ENCODE measurements around the gene SPINK9.

SPINK9 gene

DNA sequence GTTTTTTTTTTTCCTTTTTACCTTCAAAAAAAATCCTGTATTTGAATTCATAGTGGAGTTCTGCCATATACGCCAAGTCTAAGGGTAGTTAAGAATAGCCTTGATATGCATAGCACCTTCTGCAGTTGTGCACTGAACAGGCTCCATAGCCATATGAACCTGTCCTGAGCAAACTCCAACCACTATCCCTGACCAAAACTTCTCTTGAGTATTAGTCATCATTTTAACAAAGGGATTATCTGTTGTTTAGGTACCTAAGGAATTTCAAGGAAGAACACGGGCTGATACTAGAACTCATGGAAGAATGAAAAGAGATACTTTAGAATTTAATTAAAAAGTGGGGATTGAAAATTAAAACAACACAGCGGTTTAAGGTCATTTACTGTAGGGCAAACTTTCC, 46.5 kb downstream of the SPINK9 start:
- TF ChIP-seq, protein P1, sequence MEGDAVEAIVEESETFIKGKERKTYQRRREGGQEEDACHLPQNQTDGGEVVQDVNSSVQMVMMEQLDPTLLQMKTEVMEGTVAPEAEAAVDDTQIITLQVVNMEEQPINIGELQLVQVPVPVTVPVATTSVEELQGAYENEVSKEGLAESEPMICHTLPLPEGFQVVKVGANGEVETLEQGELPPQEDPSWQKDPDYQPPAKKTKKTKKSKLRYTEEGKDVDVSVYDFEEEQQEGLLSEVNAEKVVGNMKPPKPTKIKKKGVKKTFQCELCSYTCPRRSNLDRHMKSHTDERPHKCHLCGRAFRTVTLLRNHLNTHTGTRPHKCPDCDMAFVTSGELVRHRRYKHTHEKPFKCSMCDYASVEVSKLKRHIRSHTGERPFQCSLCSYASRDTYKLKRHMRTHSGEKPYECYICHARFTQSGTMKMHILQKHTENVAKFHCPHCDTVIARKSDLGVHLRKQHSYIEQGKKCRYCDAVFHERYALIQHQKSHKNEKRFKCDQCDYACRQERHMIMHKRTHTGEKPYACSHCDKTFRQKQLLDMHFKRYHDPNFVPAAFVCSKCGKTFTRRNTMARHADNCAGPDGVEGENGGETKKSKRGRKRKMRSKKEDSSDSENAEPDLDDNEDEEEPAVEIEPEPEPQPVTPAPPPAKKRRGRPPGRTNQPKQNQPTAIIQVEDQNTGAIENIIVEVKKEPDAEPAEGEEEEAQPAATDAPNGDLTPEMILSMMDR (conservative IDR thresholded peaks at IDR 0.05; ENCODE audit: low read length): no peak
- TF ChIP-seq EZH2phosphoT487 (IDR thresholded peaks at IDR 0.05; ENCODE audit: borderline replicate concordance): no peak
- Histone ChIP-seq H2AFZ (ENCODE audit: low read length) (no peak overlapping the region), H3K27me3 (ENCODE audit: insufficient read depth, low read length, poor library complexity, severe bottlenecking) (no peaks in the 10 kb centered on the region), H3F3A (ENCODE audit: low read depth) (no peaks in the 10 kb centered on the region), H3K9me2 (replicated peaks; ENCODE audit: low read depth, low read length) (no peaks in the 10 kb centered on the region), H3K79me2 (ENCODE audit: insufficient read depth, low read length) (peaks cover 35% of the 10 kb centered on the region), H4K20me1 (ENCODE audit: insufficient read depth, low read length, poor library complexity, severe bottlenecking) (peaks cover 30% of the 10 kb centered on the region), H3K4me1 (ENCODE audit: insufficient read depth, low read length, poor library complexity, severe bottlenecking) (peaks cover 47% of the 10 kb centered on the region), H3K9ac (ENCODE audit: low read depth, low read length, poor library complexity, severe bottlenecking) (no peak overlapping the region), H3K4me2 (ENCODE audit: low read depth, low read length, poor library complexity, severe bottlenecking) (no peak overlapping the region), H3K9me3 (ENCODE audit: insufficient read depth, low read depth, low read length) (peaks cover 6% of the 10 kb centered on the region; the same call in 1 of the 2 replicates), H3K36me3 (ENCODE audit: insufficient read depth, low read length) (no peaks in the 10 kb centered on the region), H3K4me3 (ENCODE audit: low read length, poor library complexity, severe bottlenecking) (no peak overlapping the region)

DNA sequence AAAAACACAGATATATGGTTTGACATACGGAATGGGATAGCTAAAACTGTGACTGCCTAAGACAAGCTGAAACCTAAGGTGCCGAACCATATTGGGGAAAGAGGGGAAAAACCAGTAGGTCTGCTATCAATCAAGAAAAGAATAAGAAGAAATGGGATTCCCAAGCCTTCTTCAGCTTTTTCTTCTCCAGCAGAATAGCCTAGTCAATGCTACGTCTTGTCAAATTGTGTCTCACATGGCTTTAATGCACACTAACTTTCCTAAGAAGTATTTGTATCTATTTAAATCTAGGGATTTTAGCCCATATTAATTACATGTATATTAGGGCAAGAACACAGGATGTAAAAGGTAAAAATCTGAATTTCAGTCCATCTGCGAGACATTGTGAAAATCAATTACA, 47.6 kb downstream of the SPINK9 start:
- H3K27me3 ChIP-seq (ENCODE audit: insufficient read depth, low read length, poor library complexity, severe bottlenecking): no peaks in the 10 kb centered on the region
- H3K36me3 ChIP-seq (ENCODE audit: insufficient read depth, low read length): no peaks in the 10 kb centered on the region
- H2AFZ ChIP-seq (ENCODE audit: low read length): peak overlapping the region; percentile 99
- peaks cover 47% of the 10 kb centered on the region for H3K4me1 ChIP-seq (ENCODE audit: insufficient read depth, low read length, poor library complexity, severe bottlenecking)
- H3K4me3 ChIP-seq (ENCODE audit: low read length, poor library complexity, severe bottlenecking): peak overlapping the region; percentile 100
- H3K4me2 ChIP-seq (ENCODE audit: low read depth, low read length, poor library complexity, severe bottlenecking): peak overlapping the region; percentile 94
- peak overlapping the region; percentile 98 for H3K9ac ChIP-seq (ENCODE audit: low read depth, low read length, poor library complexity, severe bottlenecking)
- H3F3A ChIP-seq (ENCODE audit: low read depth): no peaks in the 10 kb centered on the region
- peaks cover 6% of the 10 kb centered on the region; the same call in 1 of the 2 replicates for H3K9me3 ChIP-seq (ENCODE audit: insufficient read depth, low read depth, low read length)
- no peak for TF ChIP-seq EZH2phosphoT487 (IDR thresholded peaks at IDR 0.05; ENCODE audit: borderline replicate concordance)
- TF ChIP-seq, protein P1 (conservative IDR thresholded peaks at IDR 0.05; ENCODE audit: low read length): no peak
- peaks cover 43% of the 10 kb centered on the region for H3K79me2 ChIP-seq (ENCODE audit: insufficient read depth, low read length)
- H3K9me2 ChIP-seq (replicated peaks; ENCODE audit: low read depth, low read length): no peaks in the 10 kb centered on the region
- peaks cover 36% of the 10 kb centered on the region for H4K20me1 ChIP-seq (ENCODE audit: insufficient read depth, low read length, poor library complexity, severe bottlenecking)

GRCh38 chr5:148383564-148384379, 48.4 kb downstream of the SPINK9 start, which contains the start of gene FBXO38:
Gene FBXO38 (plus strand): TSS chr5:148383958. CDS start chr5:148394777, 10,819 bp downstream.
- Histone ChIP-seq H3K4me3 (ENCODE audit: low read length, poor library complexity, severe bottlenecking) (peak within 1 kb of the TSS; percentile 100), H3K36me3 (ENCODE audit: insufficient read depth, low read length) (no peaks in the 10 kb centered on the region), H3K9me2 (replicated peaks; ENCODE audit: low read depth, low read length) (no peaks in the 10 kb centered on the region), H3K4me2 (ENCODE audit: low read depth, low read length, poor library complexity, severe bottlenecking) (peak within 1 kb of the TSS; percentile 99), H3K9ac (ENCODE audit: low read depth, low read length, poor library complexity, severe bottlenecking) (peak within 1 kb of the TSS; percentile 98), H3F3A (ENCODE audit: low read depth) (no peaks in the 10 kb centered on the region), H2AFZ (ENCODE audit: low read length) (peak within 1 kb of the TSS; percentile 99), H3K9me3 (ENCODE audit: insufficient read depth, low read depth, low read length) (peaks cover 1% of the 10 kb centered on the region; the same call in 1 of the 2 replicates), H3K4me1 (ENCODE audit: insufficient read depth, low read length, poor library complexity, severe bottlenecking) (peaks cover 51% of the 10 kb centered on the region), H3K27me3 (ENCODE audit: insufficient read depth, low read length, poor library complexity, severe bottlenecking) (no peaks in the 10 kb centered on the region), H4K20me1 (ENCODE audit: insufficient read depth, low read length, poor library complexity, severe bottlenecking) (peaks cover 39% of the 10 kb centered on the region), H3K79me2 (ENCODE audit: insufficient read depth, low read length) (peaks cover 52% of the 10 kb centered on the region)
- TF ChIP-seq, protein P1 (conservative IDR thresholded peaks at IDR 0.05; ENCODE audit: low read length): peak; percentile 16; the same call in 1 of the 2 replicates
- no peak for TF ChIP-seq EZH2phosphoT487 (IDR thresholded peaks at IDR 0.05; ENCODE audit: borderline replicate concordance)

Data from Loucy (cell line).